ENCODE results near the gene SIRPD.
A peak's percentile ranks its signal among the peaks of the same experiment; 100 is the strongest.
"Not testable (repeated sequence)": the region's sequence is repeated elsewhere in the genome, so short reads cannot be mapped to it uniquely, and the experiment has no call there.

The SIRPD gene

DNA sequence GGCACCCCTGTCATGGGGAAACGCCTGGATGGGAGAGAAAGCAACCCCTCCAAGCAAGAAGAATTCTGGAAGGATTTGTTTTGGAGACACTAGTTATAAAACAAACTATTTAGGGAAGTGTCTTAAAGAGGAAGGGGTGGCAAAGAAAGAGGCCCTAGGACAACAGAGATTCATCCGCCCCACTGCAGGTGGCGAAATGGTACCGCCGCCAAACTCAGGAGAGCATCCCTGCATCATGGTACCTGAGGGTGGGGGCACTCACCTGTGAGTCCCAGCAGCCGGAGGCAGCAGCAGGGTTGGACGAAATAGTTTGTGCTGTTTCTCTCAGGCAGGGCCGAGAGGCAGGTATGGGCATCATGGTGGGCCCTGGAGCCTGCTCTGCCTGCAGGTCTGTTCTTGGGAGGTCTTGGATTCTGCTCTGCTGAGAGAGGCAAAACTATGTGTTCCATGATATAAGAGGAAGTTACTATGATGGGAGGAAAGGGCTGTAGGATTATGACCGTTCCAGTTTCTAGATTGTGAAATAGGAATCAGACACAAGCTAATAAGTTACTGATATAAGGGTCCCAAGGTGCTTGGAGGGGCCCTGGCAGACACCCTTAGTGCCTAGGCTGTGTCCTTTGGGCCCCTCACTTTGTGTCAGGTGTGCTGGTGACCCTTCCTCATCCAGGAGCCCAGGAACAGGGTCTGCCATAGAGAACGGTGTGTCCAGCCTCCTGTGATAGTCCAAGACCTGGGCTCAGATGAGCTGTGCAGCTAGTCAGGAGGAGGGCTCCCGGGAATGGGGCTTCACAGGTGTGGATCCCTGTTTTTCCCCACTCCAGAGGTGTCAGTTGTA lies 20.4 kb downstream of the SIRPD start:
- no peak for DNase-seq

- DNase-seq = no peak
Observed at GRCh38 chr20:1535420-1536175, 21.9 kb downstream of the SIRPD start.

DNA sequence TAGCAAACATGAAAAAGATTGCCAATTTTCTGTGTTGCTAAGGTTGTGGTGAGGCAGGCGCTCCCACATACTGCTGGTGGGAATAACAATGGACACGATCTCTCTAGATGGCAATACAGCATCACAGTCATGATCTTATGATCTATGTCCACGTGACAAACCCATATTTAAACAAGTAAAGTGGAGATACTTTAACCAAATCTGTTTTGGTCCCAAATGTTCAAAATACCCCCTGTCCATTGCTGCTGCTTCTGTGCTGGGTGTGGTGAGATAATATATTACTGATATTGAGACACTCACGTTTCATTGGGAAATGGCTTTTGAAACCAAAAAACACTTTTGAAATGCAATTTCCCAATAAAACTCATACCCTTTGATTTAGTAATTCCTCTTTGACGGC lies 23.0 kb downstream of the SIRPD start:
- no peak for DNase-seq

GRCh38 chr20:1533059-1533458 lies 24.4 kb downstream of the SIRPD start:
- peak; percentile 29 for DNase-seq

- no peak for DNase-seq
Observed at GRCh38 chr20:1528811-1529210, 28.7 kb downstream of the SIRPD start.

- DNase-seq = no peak
Observed at GRCh38 chr20:1527923-1528322, 29.6 kb downstream of the SIRPD start.

GRCh38 chr20:1526896-1527295 lies 30.6 kb downstream of the SIRPD start:
- no peak for DNase-seq

- no peak for DNase-seq
Observed at GRCh38 chr20:1526310-1526709, 31.2 kb downstream of the SIRPD start.

DNA sequence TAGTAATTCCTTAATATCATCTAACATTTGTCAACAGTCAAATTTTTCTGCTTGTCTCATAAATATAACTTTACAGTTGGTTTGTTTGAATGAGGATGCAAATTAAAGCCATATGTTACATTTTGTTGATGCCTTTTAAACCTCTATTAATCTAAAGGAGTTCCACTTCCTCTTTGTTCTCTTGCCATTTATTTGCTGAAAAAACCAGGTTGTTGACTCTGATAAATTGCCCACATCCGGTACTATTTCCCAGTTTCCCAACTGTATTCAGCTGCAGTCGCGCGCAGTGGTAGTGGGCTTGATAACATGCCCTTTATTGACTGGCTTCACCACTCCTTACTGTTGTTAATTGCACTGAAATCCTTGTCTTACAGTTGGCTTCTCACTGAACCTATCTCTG lies 33.5 kb downstream of the SIRPD start:
- no peak for DNase-seq

DNA sequence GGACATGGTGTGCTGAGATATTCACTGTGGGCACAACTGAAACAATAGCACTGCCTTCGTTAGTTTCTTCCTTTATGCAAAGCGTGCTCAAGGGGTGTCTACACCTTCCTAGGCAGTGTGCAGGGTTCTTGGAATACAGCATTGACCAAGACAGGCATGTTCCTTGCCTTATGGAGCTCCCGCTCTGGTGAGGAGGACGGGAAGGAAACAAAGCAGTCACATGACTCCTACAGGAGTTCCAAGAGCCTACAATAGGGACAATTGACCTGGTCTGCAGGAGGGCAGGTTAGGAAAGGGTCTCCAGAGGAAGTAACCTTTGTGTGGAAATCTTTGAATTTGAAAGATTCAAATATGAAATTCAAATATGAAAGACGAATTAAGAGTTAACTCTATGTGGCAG lies 40.5 kb downstream of the SIRPD start:
- no peak for DNase-seq

DNA sequence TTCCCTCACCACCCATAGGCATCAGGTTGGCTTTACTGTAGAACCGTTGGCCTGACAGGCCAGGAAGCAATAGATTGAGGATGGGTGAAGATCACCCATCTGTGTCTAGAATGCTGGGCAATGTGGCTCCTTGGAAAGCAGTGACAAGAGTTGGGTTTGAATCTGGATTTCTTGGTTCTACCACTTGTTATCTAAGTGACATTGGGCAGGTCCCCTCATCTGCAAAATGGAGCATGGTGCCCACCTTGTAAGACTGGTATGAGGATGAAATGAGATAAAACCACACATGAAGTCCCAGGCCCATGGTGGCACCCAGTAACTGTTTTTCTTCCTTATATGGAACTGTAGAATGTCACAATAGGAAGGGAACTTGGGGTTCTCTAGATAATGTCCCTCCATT lies 43.7 kb downstream of the SIRPD start:
- DNase-seq = no peak

GRCh38 chr20:1509237-1509636 lies 48.3 kb downstream of the SIRPD start:
- DNase-seq = peak; percentile 46

- DNase-seq = no peak
Observed at GRCh38 chr20:1508574-1508973, 48.9 kb downstream of the SIRPD start.

- no peak for DNase-seq
Observed at GRCh38 chr20:1507276-1507675, 50.2 kb downstream of the SIRPD start.

- DNase-seq = no peak
Observed at GRCh38 chr20:1505871-1506270, 51.6 kb downstream of the SIRPD start.

DNA sequence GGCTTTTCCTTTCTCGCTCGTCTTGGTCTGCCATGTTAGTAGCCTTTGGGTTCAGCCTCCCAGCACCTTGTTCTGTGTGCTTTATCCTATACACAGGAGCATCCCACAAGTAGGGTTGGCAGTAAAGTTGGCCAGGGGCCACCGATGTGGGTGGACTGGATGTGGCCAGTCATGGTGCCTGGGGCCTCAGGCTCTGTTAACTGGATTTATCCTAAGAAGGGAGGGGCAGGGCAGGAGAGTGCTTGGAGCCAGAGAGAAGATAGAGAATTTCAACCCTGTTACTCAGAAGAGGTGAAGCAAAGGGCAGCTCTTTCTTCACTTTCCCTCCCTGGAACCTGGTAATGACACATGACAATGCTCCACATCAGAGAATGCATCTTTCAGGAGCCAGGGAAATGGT lies 52.1 kb downstream of the SIRPD start:
- DNase-seq = no peak

DNA sequence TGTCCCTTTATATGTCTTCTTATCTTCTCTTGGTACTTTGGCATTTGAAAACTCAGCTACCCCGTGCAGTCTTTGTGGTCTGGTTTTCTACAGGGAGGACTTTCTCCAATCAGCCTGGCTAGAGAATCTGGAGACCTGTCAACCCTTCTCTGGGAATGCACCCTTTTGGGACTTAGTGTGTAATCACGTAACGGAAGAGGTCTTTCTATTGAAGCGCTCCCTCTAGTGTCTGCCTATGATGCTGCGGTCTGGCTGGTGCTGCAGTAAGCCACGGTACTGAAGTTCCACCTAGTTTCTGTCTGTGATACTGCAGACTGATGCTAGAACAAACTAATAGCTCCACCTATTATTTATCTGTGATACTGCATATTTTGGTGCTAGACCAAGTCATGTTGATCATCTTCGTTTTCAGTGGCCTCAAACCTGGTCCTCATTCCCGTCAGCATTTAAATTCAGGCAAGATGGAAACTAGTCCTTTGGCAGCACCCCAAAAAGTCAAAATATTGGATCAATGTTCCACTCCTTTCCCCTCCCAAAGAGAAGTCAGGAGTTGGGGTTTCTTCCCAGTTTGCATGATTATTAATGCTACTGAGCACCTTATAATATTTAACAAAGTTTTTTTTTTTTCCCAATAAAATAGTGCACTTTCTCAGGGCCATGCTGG lies 53.8 kb downstream of the SIRPD start:
- DNase-seq = peak; percentile 77

DNA sequence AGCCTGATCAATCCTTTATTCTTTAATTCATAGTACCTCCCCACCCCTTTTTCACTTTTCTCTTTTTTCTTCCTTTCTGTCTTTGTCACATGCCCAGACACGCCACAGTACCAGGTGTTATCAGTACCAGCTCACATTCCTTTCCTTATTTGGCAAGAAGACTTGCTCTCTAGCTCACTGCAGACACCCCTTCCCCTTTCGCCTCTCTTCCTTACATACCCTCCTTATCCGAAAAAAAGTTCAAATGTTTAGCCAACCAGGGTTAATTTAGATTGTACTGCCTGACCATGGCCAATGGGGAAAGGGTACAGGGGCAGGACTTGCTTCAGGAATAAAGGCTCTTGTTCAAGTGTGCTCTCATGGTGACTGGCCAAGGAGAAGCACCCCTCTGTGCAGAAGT lies 57.0 kb downstream of the SIRPD start:
- DNase-seq = no peak

DNA sequence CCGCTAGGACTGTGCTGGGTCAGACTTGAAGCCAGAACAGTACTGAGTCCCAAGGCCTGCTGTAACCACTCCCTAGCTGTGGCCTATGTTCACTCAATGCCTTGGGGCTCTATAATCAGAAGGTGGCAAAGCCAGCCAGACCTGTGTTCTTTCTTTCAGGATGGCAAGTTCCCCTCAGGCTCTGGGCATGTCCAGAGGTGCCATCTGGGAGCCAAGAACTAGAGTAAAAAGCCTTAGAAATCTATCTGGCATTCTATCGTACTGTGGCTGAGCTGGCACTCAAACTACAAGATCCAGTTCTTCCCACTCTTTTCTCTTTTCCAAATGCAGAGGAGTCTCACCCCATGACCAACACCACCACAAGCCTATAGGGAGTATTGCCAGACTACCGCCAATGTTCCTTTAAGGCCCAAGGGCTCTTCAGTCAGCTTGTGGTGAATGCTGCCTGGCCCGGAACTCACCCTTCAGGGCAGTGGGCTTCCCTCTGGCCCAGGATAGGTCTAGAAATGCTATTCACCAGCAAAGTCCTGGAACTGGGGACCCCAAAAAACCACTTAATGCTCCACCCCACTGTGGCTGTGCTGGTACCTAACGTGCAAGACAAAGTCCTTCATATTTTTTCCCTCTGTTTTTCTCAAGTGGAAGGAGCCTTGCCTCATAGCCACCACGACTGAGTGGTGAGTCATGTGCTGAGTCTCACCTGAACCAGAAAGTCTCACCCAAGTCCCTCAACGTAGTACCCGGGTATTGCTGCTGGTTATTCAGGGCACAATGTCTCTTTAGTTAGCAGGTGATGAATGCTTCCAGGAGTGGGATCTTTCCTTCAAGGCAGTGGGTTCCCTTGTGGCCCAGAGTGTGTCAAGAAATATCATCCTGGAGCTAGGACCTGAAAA lies 57.7 kb downstream of the SIRPD start:
- no peak for DNase-seq

- not testable (repeated sequence) for DNase-seq
Observed at GRCh38 chr20:1497371-1497770, 60.1 kb downstream of the SIRPD start.

DNA sequence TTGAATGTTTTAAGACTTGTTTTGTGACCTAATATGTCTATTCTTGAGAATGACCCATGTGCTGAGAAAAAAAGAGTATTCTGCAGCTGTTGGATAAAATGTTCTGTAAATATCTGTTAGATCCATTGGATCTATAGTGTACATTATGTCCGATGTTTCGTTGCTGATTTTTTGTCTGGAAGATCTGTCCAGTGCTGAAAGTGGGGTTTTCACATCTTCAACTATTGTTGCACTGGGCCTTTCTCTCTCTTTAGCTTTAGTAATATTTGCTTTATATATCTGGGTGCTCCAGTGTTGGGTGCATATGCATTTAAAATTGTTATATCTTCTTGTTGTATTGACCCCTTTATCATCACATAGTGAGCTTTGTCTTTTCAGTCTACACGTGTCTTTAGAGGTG lies 60.6 kb downstream of the SIRPD start:
- no peak for DNase-seq

GRCh38 chr20:1494436-1494835 lies 63.1 kb downstream of the SIRPD start:
- DNase-seq = no peak

- no peak for DNase-seq
Observed at GRCh38 chr20:1493536-1493935, 64.0 kb downstream of the SIRPD start.
